GM10248 (cell line): ENCODE data around the gene KIF17.

Experiments
- CTCF ChIA-PET: fragments of 300-600 bp; sonication (Branson Sonifier 250); formaldehyde crosslinking; extraction: SDS; loops from one replicate; lab custom pipeline; 2021; ENCODE audit warnings: antibody characterized with exemption; lab: Yijun Ruan, JAX
- POLR2A ChIA-PET: fragments of 350-650 bp; sonication (Branson Sonifier 250); formaldehyde crosslinking; extraction: SDS; loops from one replicate; lab custom pipeline; 2020; ENCODE audit warnings: antibody characterized with exemption; lab: Yijun Ruan, JAX
- DNase-seq: peaks from one replicate; pipeline ENCODE4 v3.0.0; 2012; ENCODE audit errors: extremely low spot score
- CTCF ChIP-seq: IDR thresholded peaks from 2 replicates; pipeline ENCODE4 v1.5.1; 2012; ENCODE audit warnings: mild to moderate bottlenecking, low read depth; ENCODE audit errors: extremely low read depth, missing control alignments, control extremely low read depth

The KIF17 gene

GRCh38 chr1:20668581-20668980, 49.2 kb downstream of the KIF17 start:
- POLR2A ChIA-PET = no interaction called here
- CTCF ChIA-PET = interaction anchor here (1.2 to 1.6 kb wide), 3 partner anchors 9 to 28 kb away, joined by 3 to 4 read pairs (median 3); no protein-coding TSS in a partner anchor
- no peak for DNase-seq
- no peak for TF ChIP-seq CTCF

GRCh38 chr1:20666804-20667203, 51.0 kb downstream of the KIF17 start:
- POLR2A ChIA-PET = no interaction called here
- no peak for TF ChIP-seq CTCF
- no peak for DNase-seq
- CTCF ChIA-PET = interaction anchor here (1.0 to 1.7 kb wide), 5 partner anchors 9 to 528 kb away, joined by 3 to 6 read pairs (median 5); no protein-coding TSS in a partner anchor

GRCh38 chr1:20666146-20666545, 51.7 kb downstream of the KIF17 start:
- DNase-seq = no peak
- TF ChIP-seq CTCF = no peak
- POLR2A ChIA-PET = no interaction called here
- CTCF ChIA-PET = interaction anchor here (1.0 to 1.7 kb wide), 6 partner anchors 10 to 529 kb away, joined by 3 to 6 read pairs (median 4); no protein-coding TSS in a partner anchor

- ChIA-PET POLR2A (no interaction called here), CTCF (interaction anchor here (1.0 to 1.7 kb wide), 6 partner anchors 10 to 529 kb away, joined by 3 to 6 read pairs (median 4); no protein-coding TSS in a partner anchor)
- no peak for DNase-seq
- TF ChIP-seq CTCF = no peak
Measured at GRCh38 chr1:20665726-20666125, 52.1 kb downstream of the KIF17 start.

GRCh38 chr1:20663969-20664715, 53.7 kb downstream of the KIF17 start:
- ChIA-PET CTCF (interaction anchor here (2.5 kb wide), 1 partner anchor 31 kb away, joined by 10 read pairs; the partner anchor contains the start of gene PINK1), POLR2A (no interaction called here)
- TF ChIP-seq CTCF = no peak
- DNase-seq = no peak

- DNase-seq = no peak
- TF ChIP-seq CTCF = no peak
- POLR2A ChIA-PET = no interaction called here
- CTCF ChIA-PET = interaction anchor here (0.9 to 2.5 kb wide), 2 partner anchors 30 to 532 kb away, joined by 3 to 10 read pairs; partner anchors contain the start of gene PINK1
Measured at GRCh38 chr1:20663365-20663764, 54.4 kb downstream of the KIF17 start.
